Stimulated activated CD4-positive, alpha-beta T cell treated with anti-CD3 and anti-CD28 coated beads, Interleukin-4, amount 100 ng/mL, for 4 hours (primary cell): ENCODE measurements around the gene RAPGEF5.

ENCODE experiments used
- DNase-seq, 2 experiments: peaks; one replicate each; pipeline ENCODE4 v3.0.0-alpha.2; 2020

RAPGEF5 gene

DNA sequence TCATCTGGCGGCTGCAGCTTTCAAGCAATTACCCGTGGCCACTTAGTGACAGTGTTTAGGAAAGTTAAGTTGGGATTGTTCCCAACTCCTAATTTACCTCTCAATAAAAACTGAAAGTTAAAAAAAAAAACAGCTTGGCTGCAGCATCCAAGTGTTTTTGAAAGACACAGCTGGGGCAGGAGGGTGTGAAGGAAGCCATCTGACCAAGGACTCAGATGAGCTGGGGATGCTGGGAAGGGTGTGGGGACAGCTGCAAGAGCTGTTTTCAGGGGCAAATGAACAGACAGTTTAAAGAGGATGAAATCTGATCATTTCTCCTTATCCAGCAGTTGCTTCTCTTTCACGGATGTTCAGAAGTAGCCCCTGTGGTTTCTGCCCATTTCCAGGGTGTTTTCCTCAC, 282.1 kb downstream of the RAPGEF5 start:
- DNase-seq = no peak
